K562 (cell line): Measurements from ENCODE around the gene MICAL2. TPM values are rescaled to one million over a fixed set of nuclear protein-coding genes. Genes with fewer than 3 reads are reported as not detected.
A peak's percentile ranks its signal among the peaks of the same experiment; 100 is the strongest.

Experiments
- ATAC-seq: fragments of 200-7000 bp; cut with Tn5 transposase; 3 replicates; pipeline ENCODE4 v1.9.1; 2020; ENCODE audit warnings: moderate library complexity
- BruUV-seq: library from RNA; stranded (reverse); fragments of 400-500 nt; replicated peaks from 2 replicates; lab custom pipeline; 2021; lab: Mats Ljungman, UMichigan
- CTCF ChIA-PET: fragments of 300-600 bp; formaldehyde crosslinking; extraction: SDS; loops from one replicate; lab custom pipeline; 2021; ENCODE audit warnings: low intra/inter-chr PET ratio; lab: Yijun Ruan, JAX
- POLR2A ChIA-PET: fragments of 300-600, 350-650 bp; sonication (Branson Sonifier 250); formaldehyde crosslinking; extraction: SDS; loops from one replicate; lab custom pipeline; 2021; ENCODE audit warnings: antibody characterized with exemption, inconsistent platforms; lab: Yijun Ruan, JAX
- DNase-seq, 4 experiments: peaks; one replicate each; pipeline versions ENCODE4 v3.0.0 to v3.0.0-alpha.2; 2011 to 2018; ENCODE audit warnings: low spot score in 3 of 4, mixed read lengths in 3 of 4; ENCODE audit errors: extremely low read depth in 1 of 4
- FAIRE-seq: peaks from 2 replicates; lab custom pipeline; 2011; peaks lifted over from hg19 to GRCh38; lab: Jason Lieb, UNC
- H2AFZ ChIP-seq: 2 replicates; pipeline ENCODE4 v1.6.0; 2011; ENCODE audit warnings: low read depth, low read length, control low read depth, inconsistent platforms
- H3K27ac ChIP-seq: fragments of 200-600 bp; 3 replicates; pipeline ENCODE4 v1.8.0; 2011; ENCODE audit warnings: low read depth, mild to moderate bottlenecking, control low read depth, inconsistent platforms, low read length, moderate library complexity, mixed read lengths; ENCODE audit errors: extremely low read depth
- H3K27me3 ChIP-seq, 2 experiments: fragments of 300-600 bp in 1 of 2; 2 replicates in 1 of 2; 3 replicates in 1 of 2; pipeline versions ENCODE4 v1.6.0 to v1.8.0; 2011; ENCODE audit warnings: inconsistent platforms in 2 of 2, low read length in 2 of 2, mild to moderate bottlenecking in 1 of 2, mixed read lengths in 1 of 2, moderate library complexity in 1 of 2; ENCODE audit not compliant: control insufficient read depth in 2 of 2, insufficient read depth in 2 of 2
- H3K36me3 ChIP-seq: fragments of 300-600 bp; 3 replicates; pipeline ENCODE4 v1.8.0; 2011; ENCODE audit warnings: mild to moderate bottlenecking, low read length, inconsistent platforms; ENCODE audit not compliant: control insufficient read depth, insufficient read depth
- H3K4me1 ChIP-seq, 2 experiments: fragments of 200-600 bp in 1 of 2; replicated peaks in 1 of 2; 2 replicates in 1 of 2; 3 replicates in 1 of 2; pipeline versions ENCODE4 v1.5.1 to v1.8.0; 2011; ENCODE audit warnings: inconsistent platforms in 2 of 2, low read length in 2 of 2, mild to moderate bottlenecking in 1 of 2, mixed read lengths in 1 of 2, moderate library complexity in 1 of 2; ENCODE audit not compliant: control insufficient read depth in 2 of 2, insufficient read depth in 2 of 2
- H3K4me2 ChIP-seq: 2 replicates; pipeline ENCODE4 v1.6.1; 2011; ENCODE audit warnings: low read length, control low read depth, inconsistent platforms, mixed read lengths; ENCODE audit not compliant: insufficient read depth
- H3K4me3 ChIP-seq: fragments of 200-600 bp; sonication (generic), shearing (Covaris generic); 2 replicates; pipeline ENCODE4 v1.5.1; 2016; ENCODE audit warnings: control low read depth, inconsistent platforms
- H3K79me2 ChIP-seq: fragments of 200-600 bp; 3 replicates; pipeline ENCODE4 v1.8.0; 2011; ENCODE audit warnings: low read length, inconsistent platforms; ENCODE audit not compliant: control insufficient read depth, insufficient read depth
- H3K9ac ChIP-seq, 2 experiments: 2 replicates each; pipeline versions ENCODE4 v1.6.0 to v1.6.1; 2011; ENCODE audit warnings: low read depth in 2 of 2, low read length in 2 of 2, control low read depth in 1 of 2, inconsistent platforms in 1 of 2, mild to moderate bottlenecking in 1 of 2, mixed read lengths in 1 of 2; ENCODE audit not compliant: insufficient read depth in 1 of 2
- H3K9me1 ChIP-seq: one replicate; pipeline ENCODE4 v1.6.0; 2011; ENCODE audit warnings: inconsistent platforms, mild to moderate bottlenecking, low read length, moderate library complexity; ENCODE audit not compliant: control insufficient read depth, insufficient read depth
- H3K9me3 ChIP-seq: replicated peaks from 2 replicates; pipeline ENCODE4 v1.5.1; 2011; ENCODE audit warnings: low read depth, low read length, inconsistent platforms; ENCODE audit not compliant: control insufficient read depth, insufficient read depth
- H4K20me1 ChIP-seq: replicated peaks from 2 replicates; pipeline ENCODE4 v1.6.1; 2011; ENCODE audit warnings: low read length, inconsistent platforms, mixed read lengths; ENCODE audit not compliant: control insufficient read depth, insufficient read depth
- ADNP ChIP-seq: fragments of 200-800 bp; sonication (Bioruptor generic); IDR thresholded peaks from 2 replicates; pipeline ENCODE4 v1.6.1; 2016; ENCODE audit warnings: missing genetic modification characterization, missing compliant biosample characterization
- CC2D1A ChIP-seq: fragments of 450-650 bp; IDR thresholded peaks from 2 replicates; pipeline ENCODE4 v1.6.1; 2017; ENCODE audit warnings: mild to moderate bottlenecking
- FOSL1 ChIP-seq: fragments of 200-800 bp; sonication (Bioruptor generic); conservative IDR thresholded peaks from 2 replicates; pipeline ENCODE4 v1.6.1; 2016; ENCODE audit warnings: missing genetic modification characterization, missing compliant biosample characterization
- HLTF ChIP-seq: fragments of 450-650 bp; IDR thresholded peaks from 2 replicates; pipeline ENCODE4 v1.6.1; 2016
- JUND ChIP-seq, 2 experiments: IDR thresholded peaks; 2 replicates in 1 of 2; 3 replicates in 1 of 2; pipeline ENCODE4 v1.6.1; 2011; ENCODE audit warnings: borderline replicate concordance in 2 of 2, low read depth in 2 of 2, low read length in 2 of 2, improper control_type of control experiment in 1 of 2, missing biosample characterization in 1 of 2, missing genetic modification characterization in 1 of 2, missing genetic modification reagents in 1 of 2
- NCOA4 ChIP-seq: fragments of 450-650 bp; IDR thresholded peaks from 2 replicates; pipeline ENCODE4 v1.6.1; 2018; ENCODE audit warnings: mild to moderate bottlenecking; ENCODE audit not compliant: partially characterized antibody
- RNF2 ChIP-seq: sonication (generic); IDR thresholded peaks from 2 replicates; pipeline ENCODE4 v1.6.1; 2016
- ZNF780A ChIP-seq: fragments of 250-450 bp; sonication (Bioruptor Pico); IDR thresholded peaks from 2 replicates; pipeline ENCODE4 v1.5.0; 2021; ENCODE audit warnings: mild to moderate bottlenecking
- WGBS: fragments of 100-300 bp; shearing (Covaris generic); methylation state at CpG from one replicate; pipeline ENCODE4 v1.1.6; 2016; ENCODE audit warnings: low coverage, mixed read lengths; ENCODE audit not compliant: insufficient coverage; ENCODE audit errors: missing lambda C conversion rate; 5-methylcytosine and 5-hydroxymethylcytosine counted together
- in situ Hi-C: fragments of 300-500 bp; cut with MboI; formaldehyde crosslinking; loops from 4 replicates; pipeline ENCODE4 v1.15.0; 2018; ENCODE audit warnings: inconsistent platforms, mixed read lengths
- intact Hi-C: fragments of 100-400 bp; cut with micrococcal nuclease; formaldehyde crosslinking; loops from 2 replicates; pipeline ENCODE4 v1.14.2; 2022
- polyA plus RNA-seq, 8 experiments: library from polyadenylated mRNA; depleted of rRNA in 4 of 8; stranded (reverse) in 5 of 8; unstranded in 3 of 8; fragments of >200 nt; fragmentation: Nextera tagmentation in 2 of 8; fragmentation: Illumina TruSeq in 1 of 8; extraction: Ambion mirVana in 2 of 8; extraction: Trizol in 1 of 8; gene quantifications; 2 replicates each; pipeline versions ENCODE4 v1.2.1 to v1.2.3, GENCODE V29; 2011 to 2014; ENCODE audit warnings: inconsistent platforms in 1 of 8, missing spikeins in 1 of 8
- total RNA-seq, 7 experiments: library from RNA; depleted of rRNA in 6 of 7; stranded (reverse); fragments of >200 nt in 6 of 7; fragmentation: Illumina TruSeq in 2 of 7; extraction: Trizol in 2 of 7; gene quantifications; 2 replicates each; pipeline versions ENCODE4 v1.2.1 to v1.2.3, GENCODE V29; 2011 to 2021; ENCODE audit warnings: low replicate concordance in 1 of 7
- TF ChIP-seq, protein P1 (sequence below): sonication (generic); formaldehyde crosslinking; IDR thresholded peaks from 2 replicates; pipeline ENCODE4 v1.5.0; 2020; ENCODE audit warnings: missing genetic modification reagents
- TF ChIP-seq, protein P2 (sequence below): sonication (generic); IDR thresholded peaks from 2 replicates; pipeline ENCODE4 v1.6.1; 2016
- TF ChIP-seq, protein P3 (sequence below): conservative IDR thresholded peaks from 2 replicates; pipeline ENCODE4 v1.6.1; 2011; ENCODE audit warnings: low read depth, mild to moderate bottlenecking, low read length; ENCODE audit not compliant: control insufficient read depth

MICAL2 gene
- total and polyA plus RNA-seq, 9 of the 15 experiments (the other 6 are each of a cell fraction or from before 2014, with no cell fraction given): 4.7 to 64.2 (median 33.6) TPM

DNA sequence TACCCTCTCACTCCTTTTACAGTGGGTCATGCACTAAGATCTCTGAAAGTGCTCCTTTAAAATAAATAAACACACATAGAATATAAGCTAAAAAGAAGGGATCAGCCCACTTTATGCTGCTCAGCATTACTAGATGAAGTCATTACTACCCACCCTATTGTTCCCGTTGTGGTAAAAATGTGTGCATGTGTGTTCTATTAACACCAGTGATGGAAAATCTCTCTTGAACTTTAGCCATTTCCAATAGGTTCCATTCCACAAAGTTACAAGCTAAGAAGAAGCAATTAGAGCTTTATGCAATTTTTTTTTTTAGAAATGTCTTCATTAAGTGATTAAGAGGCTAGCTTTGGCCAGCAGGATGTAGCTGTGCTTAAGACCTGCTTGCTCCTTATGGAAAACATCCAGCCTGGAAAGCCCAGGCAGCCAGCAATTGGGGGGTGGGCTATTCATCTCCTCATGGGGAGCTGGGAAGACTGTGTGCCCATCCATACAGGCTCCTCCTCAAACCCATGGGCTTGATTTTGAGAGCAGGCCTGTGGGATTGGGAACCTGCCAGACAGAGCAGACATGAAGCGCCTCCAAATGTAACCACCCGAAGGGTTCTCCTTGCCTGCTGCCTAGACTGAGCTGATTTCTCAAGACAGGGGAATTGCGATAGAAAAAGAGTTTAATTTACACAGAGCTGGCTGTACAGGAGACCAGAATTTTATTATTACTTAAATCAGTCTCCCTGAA lies 174.1 kb downstream of the MICAL2 start (continued):
- no peak for TF ChIP-seq HLTF
- no peak for TF ChIP-seq JUND (IDR thresholded peaks at IDR 0.05; ENCODE audit: borderline replicate concordance, low read depth, low read length)
- no peak for TF ChIP-seq JUND (tag; IDR thresholded peaks at IDR 0.05; ENCODE audit: borderline replicate concordance, low read depth, low read length)
- TF ChIP-seq, protein P1, sequence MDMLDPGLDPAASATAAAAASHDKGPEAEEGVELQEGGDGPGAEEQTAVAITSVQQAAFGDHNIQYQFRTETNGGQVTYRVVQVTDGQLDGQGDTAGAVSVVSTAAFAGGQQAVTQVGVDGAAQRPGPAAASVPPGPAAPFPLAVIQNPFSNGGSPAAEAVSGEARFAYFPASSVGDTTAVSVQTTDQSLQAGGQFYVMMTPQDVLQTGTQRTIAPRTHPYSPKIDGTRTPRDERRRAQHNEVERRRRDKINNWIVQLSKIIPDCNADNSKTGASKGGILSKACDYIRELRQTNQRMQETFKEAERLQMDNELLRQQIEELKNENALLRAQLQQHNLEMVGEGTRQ (CRISPR knock-in tag): no peak

DNA sequence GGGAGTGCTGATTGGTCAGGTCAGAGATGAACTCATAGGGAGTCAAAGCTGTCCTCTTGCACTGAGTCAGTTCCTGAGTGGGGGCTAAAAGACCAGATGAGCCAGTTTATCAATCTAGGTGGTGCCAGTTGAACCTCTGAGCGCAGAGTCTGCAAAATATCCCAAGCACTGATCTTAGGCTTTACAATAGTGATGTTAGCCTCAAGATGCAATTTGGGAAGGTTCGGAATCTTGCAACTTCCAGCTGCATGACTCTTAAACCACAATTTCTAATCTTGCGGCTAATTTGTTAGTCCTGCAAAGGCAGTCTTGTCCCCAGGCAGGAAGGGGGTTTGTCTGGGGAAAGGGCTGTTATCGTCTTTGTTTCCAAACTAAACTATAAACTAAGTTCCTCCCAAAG lies 174.7 kb downstream of the MICAL2 start:
- in situ Hi-C loops: loop anchor here (5.0 to 10.0 kb wide), 2 partner anchors 238 to 470 kb away; no protein-coding TSS in a partner anchor
- no peaks in the 10 kb centered on the region for H3K9me3 ChIP-seq

More for the DNA sequence above, 174.7 kb downstream of the MICAL2 start:
- H3K4me2 ChIP-seq: no peak overlapping the region
- CTCF ChIA-PET: interaction anchor here (0.7 kb wide), 1 partner anchor 580 kb away, joined by 5 read pairs; no protein-coding TSS in a partner anchor
- ATAC-seq: no peak
- H3K79me2 ChIP-seq: no peaks in the 10 kb centered on the region
- no peaks in the 10 kb centered on the region for H3K36me3 ChIP-seq
- H3K4me1 ChIP-seq: peaks cover 12 to 24% of the 10 kb centered on the region in 2 experiments; a peak in 4 of 5 replicates
- no peak for DNase-seq
- H3K9me1 ChIP-seq: peaks cover 4% of the 10 kb centered on the region
- H4K20me1 ChIP-seq: no peaks in the 10 kb centered on the region
- BruUV-seq: no TSS peak
- H3K9ac ChIP-seq: no peak overlapping the region
- WGBS: 18% methylated on average over 4 of the region's 4 CpGs
- no peak overlapping the region for H3K4me3 ChIP-seq
- no peak for TF ChIP-seq ZNF780A (CRISPR knock-in tag)
- no peak for TF ChIP-seq CC2D1A
- TF ChIP-seq, protein P2, sequence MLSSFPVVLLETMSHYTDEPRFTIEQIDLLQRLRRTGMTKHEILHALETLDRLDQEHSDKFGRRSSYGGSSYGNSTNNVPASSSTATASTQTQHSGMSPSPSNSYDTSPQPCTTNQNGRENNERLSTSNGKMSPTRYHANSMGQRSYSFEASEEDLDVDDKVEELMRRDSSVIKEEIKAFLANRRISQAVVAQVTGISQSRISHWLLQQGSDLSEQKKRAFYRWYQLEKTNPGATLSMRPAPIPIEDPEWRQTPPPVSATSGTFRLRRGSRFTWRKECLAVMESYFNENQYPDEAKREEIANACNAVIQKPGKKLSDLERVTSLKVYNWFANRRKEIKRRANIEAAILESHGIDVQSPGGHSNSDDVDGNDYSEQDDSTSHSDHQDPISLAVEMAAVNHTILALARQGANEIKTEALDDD: peak; percentile 67
- no peak for TF ChIP-seq ADNP
- TF ChIP-seq NCOA4: no peak
- peak; percentile 49 for TF ChIP-seq FOSL1 (tag)
- TF ChIP-seq RNF2: no peak
- TF ChIP-seq, protein P3, sequence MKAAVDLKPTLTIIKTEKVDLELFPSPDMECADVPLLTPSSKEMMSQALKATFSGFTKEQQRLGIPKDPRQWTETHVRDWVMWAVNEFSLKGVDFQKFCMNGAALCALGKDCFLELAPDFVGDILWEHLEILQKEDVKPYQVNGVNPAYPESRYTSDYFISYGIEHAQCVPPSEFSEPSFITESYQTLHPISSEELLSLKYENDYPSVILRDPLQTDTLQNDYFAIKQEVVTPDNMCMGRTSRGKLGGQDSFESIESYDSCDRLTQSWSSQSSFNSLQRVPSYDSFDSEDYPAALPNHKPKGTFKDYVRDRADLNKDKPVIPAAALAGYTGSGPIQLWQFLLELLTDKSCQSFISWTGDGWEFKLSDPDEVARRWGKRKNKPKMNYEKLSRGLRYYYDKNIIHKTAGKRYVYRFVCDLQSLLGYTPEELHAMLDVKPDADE: no peak
- H3K27ac ChIP-seq: no peak overlapping the region
- no peak for FAIRE-seq
- intact Hi-C loops: loop anchor here (5.0 kb wide), 1 partner anchor 47 kb away; no protein-coding TSS in a partner anchor
- POLR2A ChIA-PET: no interaction called here
- H2AFZ ChIP-seq: no peak overlapping the region
- H3K27me3 ChIP-seq: no peaks in the 10 kb centered on the region; a peak in 1 of 5 replicates
